GM21529 (cell line): Measurements from ENCODE around the gene TMEFF1.
A peak's percentile ranks its signal among the peaks of the same experiment; 100 is the strongest.
"Not testable (repeated sequence)": the region's sequence is repeated elsewhere in the genome, so short reads cannot be mapped to it uniquely, and the experiment has no call there.

Source experiments
- ATAC-seq: cut with Tn5 transposase; IDR thresholded peaks from one replicate; pipeline ENCODE4 v1.9.1; 2021; ENCODE audit not compliant: unreplicated experiment

The TMEFF1 gene

DNA sequence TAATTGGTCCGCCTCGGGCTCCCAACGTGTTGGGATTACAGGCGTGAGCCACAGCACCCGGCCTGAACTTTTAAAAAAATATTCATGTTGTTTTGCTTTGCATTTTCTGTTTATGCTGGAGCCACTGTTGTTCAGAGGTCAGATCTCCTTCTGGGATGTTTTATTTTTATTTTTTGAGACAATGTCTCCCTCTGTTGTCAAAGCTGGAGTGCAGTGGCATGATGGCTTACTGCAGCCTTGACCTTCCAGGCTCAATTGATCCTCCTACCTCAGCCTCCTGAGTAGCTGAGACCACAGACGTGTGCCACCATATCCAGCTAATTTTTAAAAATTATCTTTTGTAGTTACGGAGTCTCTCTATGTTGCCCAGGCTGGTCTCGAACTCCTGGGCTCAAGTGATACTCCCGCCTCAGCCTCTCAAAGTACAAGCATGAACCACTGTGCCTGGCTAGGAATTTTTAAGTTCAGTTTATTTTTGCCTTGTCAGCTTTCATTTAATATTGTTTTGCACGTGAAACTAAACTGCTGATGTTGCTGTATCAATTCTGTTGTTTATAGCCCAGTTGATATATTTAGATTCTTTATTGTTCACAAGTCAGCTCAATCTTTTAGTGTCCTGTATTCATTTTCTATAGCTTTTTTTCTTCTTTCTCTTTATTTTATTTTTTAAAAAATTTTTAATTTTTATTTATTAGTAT lies 13.7 kb downstream of the TMEFF1 start:
- ATAC-seq = no peak

GRCh38 chr9:100488177-100488576 lies 15.2 kb downstream of the TMEFF1 start:
- no peak for ATAC-seq

DNA sequence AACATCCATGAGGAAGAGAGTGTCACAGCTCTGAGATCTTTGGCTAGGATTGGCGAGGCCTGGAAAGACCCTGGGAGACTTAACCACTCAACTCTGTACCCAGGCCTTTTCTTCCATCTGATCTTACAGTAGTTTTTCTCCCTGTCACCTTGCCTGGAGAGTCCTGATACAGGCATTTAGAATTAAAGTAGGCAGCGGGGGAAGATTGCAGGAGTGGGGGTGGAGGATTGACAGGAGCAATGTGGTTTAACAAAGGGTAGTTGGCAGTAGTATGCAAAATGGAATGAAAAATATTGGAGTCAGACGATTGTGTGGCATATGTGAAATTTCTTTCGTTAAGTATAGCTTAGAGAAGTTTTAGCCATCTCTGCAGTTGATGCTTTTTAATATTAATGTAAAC lies 16.9 kb downstream of the TMEFF1 start:
- no peak for ATAC-seq

GRCh38 chr9:100492952-100493351 lies 20.0 kb downstream of the TMEFF1 start:
- ATAC-seq = no peak

DNA sequence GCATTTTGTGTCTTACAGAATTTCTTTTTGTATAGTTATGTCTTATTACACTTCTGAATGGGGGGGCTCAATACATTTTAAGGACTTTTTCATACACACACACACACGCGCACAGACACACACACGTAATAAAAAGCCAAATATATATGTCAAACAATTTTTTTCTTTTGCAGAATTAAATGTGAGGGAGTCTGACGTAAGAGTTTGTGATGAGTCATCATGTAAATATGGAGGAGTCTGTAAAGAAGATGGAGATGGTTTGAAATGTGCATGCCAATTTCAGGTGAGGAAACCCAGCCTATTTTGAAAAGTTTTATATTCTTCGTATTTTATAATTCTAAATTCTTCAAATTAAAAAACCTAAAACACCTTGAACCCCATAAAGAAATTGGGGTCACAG lies 25.6 kb downstream of the TMEFF1 start:
- no peak for ATAC-seq

DNA sequence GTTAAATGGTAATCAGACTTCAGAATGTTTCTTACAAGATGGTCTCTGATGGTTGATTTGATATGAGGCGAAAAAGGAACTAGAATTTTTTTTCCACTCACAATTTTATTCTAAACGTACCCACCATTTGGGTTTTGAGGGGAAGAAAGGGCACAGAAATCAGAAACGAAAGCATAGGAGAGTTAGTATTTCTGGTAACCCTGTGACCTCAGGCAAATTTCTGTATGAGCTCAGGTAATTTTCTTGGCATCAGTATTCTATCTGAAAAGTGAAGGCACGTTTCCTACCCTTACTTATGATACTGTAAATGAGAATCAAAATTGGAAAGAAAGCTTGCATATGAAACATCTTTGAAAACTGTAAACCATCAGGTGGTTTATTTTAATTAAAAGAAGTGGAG lies 26.5 kb downstream of the TMEFF1 start:
- ATAC-seq = no peak

DNA sequence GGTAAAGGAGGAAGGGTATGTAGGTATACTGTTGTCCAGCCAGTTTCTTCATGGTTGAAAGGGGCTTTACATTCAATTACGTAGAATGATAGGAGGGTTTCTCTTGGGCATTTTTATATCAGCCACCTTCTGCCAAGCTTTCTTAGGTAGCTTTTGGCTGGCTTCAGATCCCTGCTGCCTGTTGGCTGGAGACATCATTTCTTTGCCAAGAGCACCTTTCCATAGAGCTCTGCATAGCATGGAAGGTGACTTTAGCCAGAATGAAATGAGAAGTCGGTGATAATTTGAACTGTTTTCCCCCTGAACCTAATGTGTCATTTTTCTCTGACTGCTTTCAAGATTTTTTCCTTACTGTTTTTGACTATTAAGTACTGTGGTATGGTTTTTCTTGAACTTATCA lies 26.9 kb downstream of the TMEFF1 start:
- ATAC-seq = no peak

DNA sequence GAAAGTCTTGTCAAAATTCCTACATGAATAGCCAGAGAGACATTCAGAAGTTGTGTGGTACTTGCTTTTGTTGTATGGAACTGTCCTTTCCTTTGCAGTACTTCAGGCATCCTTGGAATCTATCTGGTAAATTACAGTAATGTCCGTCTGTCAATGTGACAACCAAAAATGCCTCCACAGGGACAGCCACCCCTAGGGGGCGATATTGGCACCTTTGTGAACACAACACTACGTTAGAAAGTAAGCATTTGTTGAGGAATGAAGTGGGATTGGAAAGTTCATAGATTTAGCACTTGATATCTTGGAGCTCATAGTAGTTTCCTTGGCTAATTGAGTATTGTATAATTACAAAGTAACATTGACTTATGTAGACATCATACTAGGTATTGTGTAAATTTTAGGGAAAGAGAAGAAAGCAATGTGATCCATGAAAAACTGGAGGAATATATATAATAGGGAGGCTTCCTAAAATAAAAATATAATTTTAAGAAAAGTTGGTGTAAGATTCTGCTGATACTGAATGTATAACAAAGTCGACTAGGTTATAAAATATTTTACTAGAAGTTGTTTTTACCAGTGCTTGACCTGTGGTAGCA lies 32.7 kb downstream of the TMEFF1 start:
- ATAC-seq = peak; percentile 64

DNA sequence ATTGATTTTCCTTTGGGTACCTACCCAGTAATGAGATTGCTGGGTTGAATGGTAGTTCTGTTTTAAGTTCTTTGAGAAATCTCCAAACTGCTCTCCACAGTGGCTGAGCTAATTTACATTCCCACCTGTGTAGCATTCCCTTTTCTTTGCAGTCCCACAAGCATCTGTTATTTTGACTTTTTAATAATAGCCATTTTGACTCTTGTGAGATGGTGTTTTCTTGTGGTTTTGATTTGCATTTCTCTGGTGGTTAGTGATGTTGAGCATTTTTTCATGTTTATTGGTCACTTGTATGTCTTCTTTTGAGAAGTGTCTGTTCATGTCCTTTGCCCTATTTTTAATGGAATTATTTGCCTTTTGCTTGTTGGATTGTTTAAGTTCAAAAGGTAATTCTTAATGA lies 34.4 kb downstream of the TMEFF1 start:
- peak; percentile 62 for ATAC-seq

DNA sequence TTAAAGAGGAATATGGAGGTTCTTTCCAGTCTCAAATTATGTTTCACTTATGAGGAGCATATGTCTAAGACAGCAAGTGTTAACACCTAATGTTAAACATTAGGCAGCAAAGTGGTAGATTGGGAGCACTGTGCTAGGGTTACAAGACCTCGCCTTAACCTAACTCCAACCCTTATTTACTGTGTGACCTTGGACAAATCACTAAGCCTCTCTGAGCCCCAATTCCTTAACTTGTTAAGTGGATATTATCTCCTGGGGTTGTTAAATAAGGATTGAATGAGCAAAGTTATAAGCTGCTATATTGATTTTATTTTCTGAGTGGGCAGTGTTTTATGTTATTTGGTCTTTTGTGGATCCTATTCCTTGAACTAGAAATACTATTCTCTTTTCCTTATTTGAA lies 38.3 kb downstream of the TMEFF1 start:
- ATAC-seq = no peak

- ATAC-seq = no peak
Measured at GRCh38 chr9:100515578-100516494, 42.9 kb downstream of the TMEFF1 start.

GRCh38 chr9:100521282-100521681 lies 48.3 kb downstream of the TMEFF1 start:
- ATAC-seq = no peak

GRCh38 chr9:100525563-100525962 lies 52.6 kb downstream of the TMEFF1 start:
- ATAC-seq = no peak

GRCh38 chr9:100527180-100527794 lies 54.3 kb downstream of the TMEFF1 start:
- not testable (repeated sequence) for ATAC-seq

GRCh38 chr9:100534401-100534800 lies 61.5 kb downstream of the TMEFF1 start:
- ATAC-seq = no peak

DNA sequence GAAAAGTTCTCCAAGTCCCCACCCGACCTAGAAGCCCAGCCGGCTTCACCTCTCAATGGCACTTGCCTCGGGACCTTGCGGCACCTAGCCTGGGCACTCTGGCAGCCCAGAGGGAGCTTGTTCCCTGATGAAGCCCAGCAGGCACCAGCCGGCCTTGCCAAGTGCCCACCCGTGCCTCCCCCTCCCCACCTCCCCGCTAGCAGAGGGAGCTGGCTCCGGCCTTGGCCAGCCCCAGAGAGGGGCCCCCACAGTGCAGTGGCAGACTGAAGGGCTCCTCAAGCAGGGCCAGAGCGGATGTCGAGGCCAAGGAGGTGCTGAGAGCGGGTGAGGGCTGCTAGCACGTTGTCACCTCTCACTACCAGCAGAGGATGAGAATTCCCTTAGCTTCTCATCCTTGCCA lies 67.4 kb downstream of the TMEFF1 start:
- no peak for ATAC-seq

GRCh38 chr9:100549048-100549447 lies 76.1 kb downstream of the TMEFF1 start:
- ATAC-seq = no peak

- peak; percentile 41 for ATAC-seq
Measured at GRCh38 chr9:100554935-100555401, 82.0 kb downstream of the TMEFF1 start.

- ATAC-seq = peak; percentile 82
Measured at GRCh38 chr9:100555471-100555870, 82.5 kb downstream of the TMEFF1 start.

- no peak for ATAC-seq
Measured at GRCh38 chr9:100557053-100557452, 84.1 kb downstream of the TMEFF1 start.

DNA sequence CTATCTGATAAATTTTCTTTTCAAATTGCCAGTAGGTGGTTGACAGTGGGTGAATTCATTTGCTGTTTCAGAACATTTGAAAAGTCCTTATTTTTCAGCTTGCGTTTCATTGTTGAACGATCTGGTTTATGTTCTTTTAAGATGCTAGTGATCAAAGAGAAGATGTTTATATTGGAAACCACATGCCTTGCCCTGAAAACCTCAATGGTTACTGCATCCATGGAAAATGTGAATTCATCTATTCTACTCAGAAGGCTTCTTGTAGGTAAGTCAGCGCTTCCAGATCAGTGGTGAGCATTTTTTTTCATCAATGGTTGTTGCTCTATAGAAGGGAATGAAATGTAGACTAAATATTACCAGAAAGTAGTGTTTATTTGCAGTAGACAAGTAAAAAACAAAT lies 88.3 kb downstream of the TMEFF1 start:
- ATAC-seq = no peak
